Endodermal cell (in vitro differentiated cells): ENCODE data around the gene PLCB4. TPM values are rescaled to one million over a fixed set of nuclear protein-coding genes. Genes with fewer than 3 reads are reported as not detected.

Experiments
- DNase-seq: peaks from one replicate; pipeline ENCODE4 v3.0.0-alpha.2; 2017
- H3K27ac ChIP-seq: 2 replicates; pipeline ENCODE4 v1.5.1; 2013; ENCODE audit warnings: mild to moderate bottlenecking, low read depth, low read length, moderate library complexity
- H3K27me3 ChIP-seq: 2 replicates; pipeline ENCODE4 v1.6.1; 2013; ENCODE audit warnings: mild to moderate bottlenecking, low read length, moderate library complexity; ENCODE audit not compliant: insufficient read depth, control insufficient read depth, poor library complexity, severe bottlenecking
- H3K36me3 ChIP-seq: 2 replicates; pipeline ENCODE4 v1.7.0; 2013; ENCODE audit warnings: mild to moderate bottlenecking, low read length, moderate library complexity; ENCODE audit not compliant: control insufficient read depth, insufficient read depth
- H3K4me1 ChIP-seq: one replicate; pipeline ENCODE4 v1.7.0; 2013; ENCODE audit warnings: low read length; ENCODE audit not compliant: control insufficient read depth, insufficient read depth
- H3K4me3 ChIP-seq: 2 replicates; pipeline ENCODE4 v1.5.1; 2013; ENCODE audit warnings: mild to moderate bottlenecking, low read length, moderate library complexity
- H3K9ac ChIP-seq: 2 replicates; pipeline ENCODE4 v1.6.1; 2013; ENCODE audit warnings: mild to moderate bottlenecking, low read length, moderate library complexity; ENCODE audit not compliant: poor library complexity, severe bottlenecking; ENCODE audit errors: extremely low read depth
- H3K9me3 ChIP-seq: 2 replicates; pipeline ENCODE4 v1.6.1; 2013; ENCODE audit warnings: mild to moderate bottlenecking, low read length, moderate library complexity; ENCODE audit not compliant: control insufficient read depth
- H3K27ac Mint-ChIP-seq: 2 replicates; pipeline ENCODE4 v1.8.0; 2020; ENCODE audit warnings: mixed read lengths
- H3K27me3 Mint-ChIP-seq: 2 replicates; pipeline ENCODE4 v1.8.0; 2021; ENCODE audit warnings: mild to moderate bottlenecking, mixed read lengths; ENCODE audit not compliant: insufficient read depth
- H3K36me3 Mint-ChIP-seq: 2 replicates; pipeline ENCODE4 v1.8.0; 2020; ENCODE audit warnings: low read depth, mixed read lengths
- H3K4me1 Mint-ChIP-seq: 2 replicates; pipeline ENCODE4 v1.8.0; 2020; ENCODE audit warnings: mixed read lengths
- H3K4me3 Mint-ChIP-seq: 2 replicates; pipeline ENCODE4 v1.8.0; 2020; ENCODE audit warnings: mild to moderate bottlenecking, moderate library complexity, mixed read lengths
- H3K9me3 Mint-ChIP-seq: 2 replicates; pipeline ENCODE4 v1.8.0; 2020; ENCODE audit warnings: mild to moderate bottlenecking, mixed read lengths
- WGBS, 2 experiments: methylation state at CpG; one replicate each; pipeline versions ENCODE4 v1.1.5 to v1.1.7; 2013; ENCODE audit warnings: missing lambda C conversion rate in 2 of 2, mixed read lengths in 1 of 2; ENCODE audit not compliant: insufficient coverage in 1 of 2, insufficient read length in 1 of 2; 5-methylcytosine and 5-hydroxymethylcytosine counted together
- total RNA-seq, 2 donors: library from RNA; stranded (reverse); fragmentation: NEBNext Ultra II Directional in 1 of 2; extraction: Animal tissue kit (Norgen Biotek cat#: 25700) in 1 of 2; gene quantifications; 2 replicates in 1 of 2; 3 replicates in 1 of 2; pipeline ENCODE4 v1.2.1, GENCODE V29; 2021
- TF ChIP-seq, protein P1 (sequence below): fragments of 200-600 bp; sonication (generic); conservative IDR thresholded peaks from 2 replicates; pipeline ENCODE4 v1.5.0; 2021; ENCODE audit warnings: antibody characterized with exemption, mild to moderate bottlenecking

PLCB4 gene
- total RNA-seq, 2 donors from 2014 or later = 14.4 to 14.6 TPM

- H3K27me3 Mint-ChIP-seq = no peaks in the 10 kb centered on the region
- no peak overlapping the region for H3K4me3 ChIP-seq
- H3K4me1 Mint-ChIP-seq = no peaks in the 10 kb centered on the region
- no peaks in the 10 kb centered on the region for H3K9me3 ChIP-seq
- no peak for DNase-seq
- TF ChIP-seq, protein P1, sequence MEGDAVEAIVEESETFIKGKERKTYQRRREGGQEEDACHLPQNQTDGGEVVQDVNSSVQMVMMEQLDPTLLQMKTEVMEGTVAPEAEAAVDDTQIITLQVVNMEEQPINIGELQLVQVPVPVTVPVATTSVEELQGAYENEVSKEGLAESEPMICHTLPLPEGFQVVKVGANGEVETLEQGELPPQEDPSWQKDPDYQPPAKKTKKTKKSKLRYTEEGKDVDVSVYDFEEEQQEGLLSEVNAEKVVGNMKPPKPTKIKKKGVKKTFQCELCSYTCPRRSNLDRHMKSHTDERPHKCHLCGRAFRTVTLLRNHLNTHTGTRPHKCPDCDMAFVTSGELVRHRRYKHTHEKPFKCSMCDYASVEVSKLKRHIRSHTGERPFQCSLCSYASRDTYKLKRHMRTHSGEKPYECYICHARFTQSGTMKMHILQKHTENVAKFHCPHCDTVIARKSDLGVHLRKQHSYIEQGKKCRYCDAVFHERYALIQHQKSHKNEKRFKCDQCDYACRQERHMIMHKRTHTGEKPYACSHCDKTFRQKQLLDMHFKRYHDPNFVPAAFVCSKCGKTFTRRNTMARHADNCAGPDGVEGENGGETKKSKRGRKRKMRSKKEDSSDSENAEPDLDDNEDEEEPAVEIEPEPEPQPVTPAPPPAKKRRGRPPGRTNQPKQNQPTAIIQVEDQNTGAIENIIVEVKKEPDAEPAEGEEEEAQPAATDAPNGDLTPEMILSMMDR = no peak
- H3K9ac ChIP-seq = no peak overlapping the region
- no peaks in the 10 kb centered on the region for H3K9me3 Mint-ChIP-seq
- H3K27me3 ChIP-seq = no peaks in the 10 kb centered on the region
- no peaks in the 10 kb centered on the region for H3K36me3 ChIP-seq
- no peaks in the 10 kb centered on the region for H3K36me3 Mint-ChIP-seq
- WGBS, 2 experiments = 90 to 94% methylated on average over 9 to 11 of the region's 11 CpGs
- H3K27ac Mint-ChIP-seq = no peak overlapping the region
- no peak overlapping the region for H3K27ac ChIP-seq
- H3K4me1 ChIP-seq = no peaks in the 10 kb centered on the region
- H3K4me3 Mint-ChIP-seq = no peak overlapping the region
Measured at GRCh38 chr20:9344083-9344920, 275.4 kb downstream of the PLCB4 start.

GRCh38 chr20:9348316-9348715 lies 279.4 kb downstream of the PLCB4 start:
- Histone ChIP-seq H3K36me3 (no peaks in the 10 kb centered on the region), H3K27me3 (no peaks in the 10 kb centered on the region), H3K27ac (no peak overlapping the region), H3K9me3 (no peaks in the 10 kb centered on the region), H3K4me1 (no peaks in the 10 kb centered on the region), H3K4me3 (no peak overlapping the region), H3K9ac (no peak overlapping the region)
- Mint-ChIP-seq H3K9me3 (no peaks in the 10 kb centered on the region), H3K4me3 (no peak overlapping the region), H3K4me1 (no peaks in the 10 kb centered on the region), H3K27ac (peak overlapping the region; percentile 61), H3K36me3 (no peaks in the 10 kb centered on the region), H3K27me3 (no peaks in the 10 kb centered on the region)
- TF ChIP-seq, protein P1 = no peak
- 81 to 100% methylated on average over 1 to 3 of the region's 3 CpGs for WGBS, 2 experiments
- DNase-seq = no peak

DNA sequence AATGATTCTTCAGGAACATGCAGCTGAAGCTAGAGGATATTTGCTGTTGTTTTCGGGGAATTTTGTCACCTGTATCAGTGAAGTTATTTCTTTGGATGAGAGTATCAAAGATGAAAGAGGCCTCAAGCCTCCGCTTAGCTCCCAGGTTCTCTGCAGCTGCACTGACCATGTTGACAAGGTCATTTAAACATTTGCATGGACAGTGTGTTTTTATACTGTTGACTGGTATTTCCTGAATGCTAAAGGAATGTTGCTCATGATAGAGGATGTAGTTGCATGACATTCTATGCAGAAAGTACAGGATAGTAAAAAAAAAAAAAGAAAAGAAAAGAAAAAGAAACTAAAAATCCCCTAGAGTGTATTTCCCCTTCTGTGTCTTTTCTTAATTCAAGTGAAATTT lies 279.9 kb downstream of the PLCB4 start:
- no peak overlapping the region for H3K27ac ChIP-seq

More for the DNA sequence above, 279.9 kb downstream of the PLCB4 start:
- H3K9ac ChIP-seq = no peak overlapping the region
- no peak overlapping the region for H3K4me3 Mint-ChIP-seq
- no peak for DNase-seq
- H3K36me3 Mint-ChIP-seq = no peaks in the 10 kb centered on the region
- H3K4me1 ChIP-seq = no peaks in the 10 kb centered on the region
- H3K9me3 Mint-ChIP-seq = no peaks in the 10 kb centered on the region
- H3K36me3 ChIP-seq = no peaks in the 10 kb centered on the region
- no peaks in the 10 kb centered on the region for H3K4me1 Mint-ChIP-seq
- H3K9me3 ChIP-seq = no peaks in the 10 kb centered on the region
- H3K4me3 ChIP-seq = no peak overlapping the region
- no peak overlapping the region for H3K27ac Mint-ChIP-seq
- TF ChIP-seq, protein P1 = no peak
- no peaks in the 10 kb centered on the region for H3K27me3 Mint-ChIP-seq
- 89 to 90% methylated on average over 2 of the region's 2 CpGs for WGBS, 2 experiments
- no peaks in the 10 kb centered on the region for H3K27me3 ChIP-seq
